Measurements from ENCODE around the gene SLC6A6. TPM values are rescaled to one million over a fixed set of nuclear protein-coding genes. Genes with fewer than 3 reads are reported as not detected.

SLC6A6 gene
- total and polyA plus RNA-seq, 2 donors from 2014 or later: 7.1 to 64.0 TPM

DNA sequence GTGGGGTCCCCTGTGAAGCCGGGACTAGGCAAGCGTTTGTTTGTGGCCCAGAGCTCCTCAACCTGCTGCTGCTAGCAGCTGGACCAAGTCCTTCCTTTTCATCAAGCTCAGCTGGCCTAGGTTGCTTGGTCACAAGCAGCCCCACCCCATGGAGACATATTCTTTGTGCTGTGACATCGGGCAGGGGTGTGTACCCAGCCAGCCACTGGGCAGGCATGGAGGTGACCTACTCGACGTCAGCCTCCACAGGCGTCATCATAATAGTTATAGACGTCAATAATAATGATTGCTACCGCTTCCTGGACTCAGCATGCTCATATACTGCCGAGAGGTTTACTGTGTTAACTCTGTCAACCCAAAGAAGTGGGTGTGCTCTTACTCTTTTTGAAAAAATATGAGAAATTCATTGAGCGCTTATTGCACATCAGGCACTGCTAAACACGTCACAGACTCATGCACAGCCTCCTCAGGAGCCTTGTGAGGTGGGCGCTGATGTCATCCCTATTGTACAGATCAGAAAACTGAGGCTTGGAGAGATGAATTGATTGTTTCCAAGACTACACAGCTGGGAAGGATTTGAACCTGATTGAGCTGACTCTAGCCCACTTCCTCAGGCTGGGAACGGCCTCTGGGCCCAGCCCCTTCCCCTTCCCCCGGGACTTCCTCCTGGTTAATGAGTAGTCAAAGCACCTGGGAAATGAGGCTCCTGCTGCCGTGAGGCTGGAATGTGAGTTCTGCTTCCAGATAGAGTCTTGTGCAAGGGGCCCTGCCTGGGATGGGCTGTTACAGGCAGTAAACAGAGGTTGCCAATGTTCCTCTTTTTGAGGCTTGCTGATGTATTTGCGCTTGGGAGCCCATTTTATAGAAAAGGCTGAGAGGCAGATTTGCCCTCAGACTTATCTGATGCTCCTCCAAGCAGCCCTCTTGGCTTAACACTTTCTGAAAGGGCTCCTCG lies 16.2 kb downstream of the SLC6A6 start:
- DNase-seq (peak in 4 of 5 donors; percentile 77 to 86 (median 82)), FAIRE-seq (no peak)
- Histone ChIP-seq H3K27ac (ENCODE audit: low read depth in 2 of 2, low read length in 2 of 2) (peak overlapping the region; percentile 9 to 45), H3K9me3 (ENCODE audit: control insufficient read depth in 2 of 3, insufficient read depth in 1 of 3, low read length in 3 of 3) (no peaks in the 10 kb centered on the region), H3K27me3 (ENCODE audit: control insufficient read depth, insufficient read depth, low read length) (no peaks in the 10 kb centered on the region), H3K36me3 (ENCODE audit: control insufficient read depth in 2 of 3, insufficient read depth in 3 of 3, low read length in 3 of 3) (peaks cover 0 to 4% (median 0%) of the 10 kb centered on the region in 3 donors), H3K4me3 (ENCODE audit: low read length in 3 of 3) (no peak overlapping the region), H3K4me1 (ENCODE audit: control insufficient read depth in 2 of 3, insufficient read depth in 2 of 3, low read depth in 1 of 3, low read length in 3 of 3) (peaks cover 0 to 12% (median 7%) of the 10 kb centered on the region in 3 donors), H3K9ac (ENCODE audit: low read length in 3 of 3) (no peak overlapping the region)
- TF ChIP-seq CTCF (IDR thresholded peaks at IDR 0.05; ENCODE audit: borderline replicate concordance, extremely low read depth, insufficient read depth): no peak
- intact Hi-C loops (cut with DNase I): no loop called here

GRCh38 chr3:14422016-14422963 lies 19.9 kb downstream of the SLC6A6 start:
- intact Hi-C loops (cut with DNase I): no loop called here
- peaks cover 0 to 18% (median 12%) of the 10 kb centered on the region in 3 donors for H3K4me1 ChIP-seq (ENCODE audit: control insufficient read depth in 2 of 3, insufficient read depth in 2 of 3, low read depth in 1 of 3, low read length in 3 of 3)
- no peak for FAIRE-seq

DNA sequence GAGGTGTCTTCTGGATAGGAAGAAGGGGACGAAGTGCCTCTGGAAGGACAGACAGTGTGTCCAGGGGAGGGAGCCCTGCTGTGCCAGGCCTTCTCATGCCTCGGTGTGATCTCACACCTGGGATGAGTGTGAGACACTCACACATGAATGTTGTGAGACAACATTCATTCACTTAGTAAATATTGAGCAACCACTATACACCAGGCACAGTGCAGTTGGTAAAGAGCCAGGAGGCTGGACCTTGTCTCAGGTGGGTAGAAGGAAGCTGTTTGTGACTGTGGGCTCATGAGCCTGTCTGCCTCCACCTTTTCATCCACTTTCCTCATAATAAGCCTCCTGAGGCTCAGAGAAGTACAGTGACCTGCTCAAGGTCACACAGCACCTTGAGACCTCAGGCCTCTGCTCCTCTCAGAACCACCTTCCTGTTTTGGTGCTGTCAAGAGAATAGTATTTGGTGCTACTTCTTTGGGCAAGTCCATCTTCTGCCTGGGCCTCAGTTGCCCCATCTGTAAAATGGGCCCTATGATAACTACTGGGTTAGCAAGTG lies 20.9 kb downstream of the SLC6A6 start:
- no peak for DNase-seq
- no peak for FAIRE-seq

More at GRCh38 chr3:14422016-14422963, 19.9 kb downstream of the SLC6A6 start:
- TF ChIP-seq CTCF (IDR thresholded peaks at IDR 0.05; ENCODE audit: borderline replicate concordance, extremely low read depth, insufficient read depth): no peak
- Histone ChIP-seq H3K36me3 (ENCODE audit: control insufficient read depth in 2 of 3, insufficient read depth in 3 of 3, low read length in 3 of 3) (peaks cover 0 to 4% (median 0%) of the 10 kb centered on the region in 3 donors), H3K9me3 (ENCODE audit: control insufficient read depth in 2 of 3, insufficient read depth in 1 of 3, low read length in 3 of 3) (no peaks in the 10 kb centered on the region), H3K27me3 (ENCODE audit: control insufficient read depth, insufficient read depth, low read length) (no peaks in the 10 kb centered on the region), H3K9ac (ENCODE audit: low read length in 3 of 3) (no peak overlapping the region), H3K4me3 (ENCODE audit: low read length in 3 of 3) (no peak overlapping the region), H3K27ac (ENCODE audit: low read depth in 2 of 2, low read length in 2 of 2) (no peak overlapping the region)
- no peak for DNase-seq

More for the DNA sequence above, 20.9 kb downstream of the SLC6A6 start:
- no peak overlapping the region for H3K4me3 ChIP-seq (ENCODE audit: low read length in 3 of 3)
- no peaks in the 10 kb centered on the region for H3K36me3 ChIP-seq (ENCODE audit: control insufficient read depth in 2 of 3, insufficient read depth in 3 of 3, low read length in 3 of 3)
- no peaks in the 10 kb centered on the region for H3K27me3 ChIP-seq (ENCODE audit: control insufficient read depth, insufficient read depth, low read length)
- H3K4me1 ChIP-seq (ENCODE audit: control insufficient read depth in 2 of 3, insufficient read depth in 2 of 3, low read depth in 1 of 3, low read length in 3 of 3): peaks cover 0 to 19% (median 14%) of the 10 kb centered on the region in 3 donors
- intact Hi-C loops (cut with DNase I): no loop called here
- H3K9ac ChIP-seq (ENCODE audit: low read length in 3 of 3): no peak overlapping the region
- H3K27ac ChIP-seq (ENCODE audit: low read depth in 2 of 2, low read length in 2 of 2): no peak overlapping the region
- no peaks in the 10 kb centered on the region for H3K9me3 ChIP-seq (ENCODE audit: control insufficient read depth in 2 of 3, insufficient read depth in 1 of 3, low read length in 3 of 3)
- no peak for TF ChIP-seq CTCF (IDR thresholded peaks at IDR 0.05; ENCODE audit: borderline replicate concordance, extremely low read depth, insufficient read depth)

Data from kidney (tissue), 14 donors.